Activated T-cell treated with anti-CD3 and anti-CD28 coated beads, Interleukin-2, amount 50 U/mL, for 1 hour (primary cell): Measurements from ENCODE around the gene ENTPD5.
"Not testable (repeated sequence)": the region's sequence is repeated elsewhere in the genome, so short reads cannot be mapped to it uniquely, and the experiment has no call there.

Experiments
- DNase-seq: peaks from one replicate; pipeline ENCODE4 v3.0.0-alpha.2; 2020

ENTPD5 gene

GRCh38 chr14:73998726-73999125 is 20.4 kb downstream of the ENTPD5 start:
- no peak for DNase-seq

GRCh38 chr14:73997944-73998447 is 21.1 kb downstream of the ENTPD5 start:
- DNase-seq: no peak

- DNase-seq: no peak
Measured at GRCh38 chr14:73997108-73997943, 21.8 kb downstream of the ENTPD5 start.

GRCh38 chr14:73996731-73997107 is 22.4 kb downstream of the ENTPD5 start:
- DNase-seq: no peak

- DNase-seq: no peak
Measured at GRCh38 chr14:73995977-73996378, 23.1 kb downstream of the ENTPD5 start.

- not testable (repeated sequence) for DNase-seq
Measured at GRCh38 chr14:73994926-73995325, 24.2 kb downstream of the ENTPD5 start.

- no peak for DNase-seq
Measured at GRCh38 chr14:73991092-73991491, 28.0 kb downstream of the ENTPD5 start.

- not testable (repeated sequence) for DNase-seq
Measured at GRCh38 chr14:73988656-73989055, 30.4 kb downstream of the ENTPD5 start.

- no peak for DNase-seq
Measured at GRCh38 chr14:73988065-73988464, 31.0 kb downstream of the ENTPD5 start.

GRCh38 chr14:73977896-73978295 is 41.2 kb downstream of the ENTPD5 start:
- no peak for DNase-seq

GRCh38 chr14:73976125-73976524 is 43.0 kb downstream of the ENTPD5 start:
- DNase-seq: no peak

GRCh38 chr14:73973497-73973896 is 45.6 kb downstream of the ENTPD5 start:
- no peak for DNase-seq

- DNase-seq: no peak
Measured at GRCh38 chr14:73968885-73969284, 50.2 kb downstream of the ENTPD5 start.

- DNase-seq: no peak
Measured at GRCh38 chr14:73965216-73965615, 53.9 kb downstream of the ENTPD5 start.

GRCh38 chr14:73961192-73961591 is 57.9 kb downstream of the ENTPD5 start:
- DNase-seq: no peak

GRCh38 chr14:73958591-73958990 is 60.5 kb downstream of the ENTPD5 start:
- no peak for DNase-seq

GRCh38 chr14:73955674-73956073 is 63.4 kb downstream of the ENTPD5 start:
- no peak for DNase-seq

GRCh38 chr14:73953731-73954130 is 65.4 kb downstream of the ENTPD5 start:
- DNase-seq: no peak

- peak; percentile 89 for DNase-seq
Measured at GRCh38 chr14:73949752-73950734, 69.0 kb downstream of the ENTPD5 start, which contains the start of the genes COQ6 and FAM161B. Gene COQ6 (plus strand): TSS chr14:73950302. CDS start chr14:73950333, 31 bp downstream. Gene FAM161B (minus strand): TSS chr14:73950094. CDS start chr14:73950026, 68 bp downstream.

GRCh38 chr14:73945159-73945670 is 73.9 kb downstream of the ENTPD5 start:
- DNase-seq: no peak

GRCh38 chr14:73944432-73945158 is 74.5 kb downstream of the ENTPD5 start:
- DNase-seq: no peak

GRCh38 chr14:73943083-73943482 is 76.0 kb downstream of the ENTPD5 start:
- no peak for DNase-seq
